ENCODE data around the gene SUV39H2. TPM values are rescaled to one million over a fixed set of nuclear protein-coding genes. Genes with fewer than 3 reads are reported as not detected.
"Not testable (repeated sequence)": the region's sequence is repeated elsewhere in the genome, so short reads cannot be mapped to it uniquely, and the experiment has no call there.

SUV39H2 gene
- 30.1 TPM for polyA plus RNA-seq (ENCODE audit: insufficient read length)
- long read RNA-seq, donor 1, partial matches to known transcripts = 0 of 4 reads
- long read RNA-seq, donor 1, other reads (novel, unspliced or antisense) = 0 of 4 reads
- long read RNA-seq, donor 2, partial matches to known transcripts = 0 of 3 reads
- long read RNA-seq, donor 2, other reads (novel, unspliced or antisense) = 0 of 3 reads
- long read RNA-seq, donor 3, partial matches to known transcripts = 9 of 11 reads
- long read RNA-seq, donor 3, other reads (novel, unspliced or antisense) = 0 of 11 reads
- long read RNA-seq, donor 4, partial matches to known transcripts = 0 of 1 reads
- long read RNA-seq, donor 4, other reads (novel, unspliced or antisense) = 0 of 1 reads
- long read RNA-seq, donor 5, partial matches to known transcripts = 6 of 13 reads
- long read RNA-seq, donor 5, other reads (novel, unspliced or antisense) = 0 of 13 reads
- long read RNA-seq, donor 6, partial matches to known transcripts = 0 of 6 reads
- long read RNA-seq, donor 6, other reads (novel, unspliced or antisense) = 0 of 6 reads
- long read RNA-seq, donor 7, partial matches to known transcripts = 9 of 13 reads
- long read RNA-seq, donor 7, other reads (novel, unspliced or antisense) = 0 of 13 reads
- long read RNA-seq, donor 8, partial matches to known transcripts = 0 of 2 reads
- long read RNA-seq, donor 8, other reads (novel, unspliced or antisense) = 0 of 2 reads

DNA sequence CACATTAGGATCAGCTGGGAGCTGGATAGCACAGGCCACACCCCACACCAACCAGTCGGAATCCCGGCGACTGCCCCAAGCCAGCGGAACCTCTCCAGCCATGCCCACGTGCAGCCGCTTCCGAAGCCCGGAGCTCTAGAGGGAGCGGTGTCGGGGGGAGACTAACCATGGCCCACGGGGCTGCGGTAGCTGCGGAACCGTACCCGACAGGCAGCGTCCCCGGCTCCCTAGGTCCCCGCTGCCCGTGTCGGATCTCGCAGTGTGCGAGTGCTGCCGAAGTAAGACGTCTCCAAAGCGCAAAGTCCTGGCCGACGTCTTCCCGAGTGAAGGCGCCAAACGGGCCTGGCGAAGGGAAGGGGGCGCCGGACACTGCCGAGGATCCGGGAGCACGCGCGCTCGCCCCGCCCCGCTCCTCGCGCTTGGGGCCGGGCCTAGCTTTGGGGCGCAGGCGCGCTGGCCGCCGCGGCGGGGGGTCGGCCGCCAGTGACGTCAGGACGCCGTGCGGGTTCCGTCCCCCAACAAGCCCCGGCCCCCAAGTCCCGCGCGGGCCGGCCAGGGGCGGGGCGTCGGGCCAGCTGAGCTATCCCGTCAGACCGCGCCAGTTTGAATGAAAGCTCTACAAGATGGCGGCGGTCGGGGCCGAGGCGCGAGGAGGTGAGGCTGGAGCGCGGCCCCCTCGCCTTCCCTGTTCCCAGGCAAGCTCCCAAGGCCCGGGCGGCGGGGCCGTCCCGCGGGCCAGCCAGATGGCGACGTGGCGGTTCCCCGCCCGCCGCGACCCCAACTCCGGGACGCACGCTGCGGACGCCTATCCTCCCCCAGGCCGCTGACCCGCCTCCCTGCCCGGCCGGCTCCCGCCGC lies at the start of gene SUV39H2:
SUV39H2 (plus strand) TSS at position 601 of the 858 bp plus-strand sequence; CDS start at position 624, 23 bp downstream.
- peak; percentile 95 for DNase-seq

- no peak for DNase-seq
Observed at GRCh38 chr10:14833106-14833505, 45.6 kb upstream of the SUV39H2 start.

- no peak for DNase-seq
Observed at GRCh38 chr10:14836208-14836607, 42.5 kb upstream of the SUV39H2 start.

GRCh38 chr10:14837003-14837756 lies 41.5 kb upstream of the SUV39H2 start:
- DNase-seq = no peak

- peak; percentile 99 for DNase-seq
Observed at GRCh38 chr10:14837757-14838581, 40.7 kb upstream of the SUV39H2 start, which contains the start of the genes CDNF, HSPA14 and MSANTD7. TSS of gene CDNF (minus strand) at chr10:14838037. CDS start at chr10:14837946, 91 bp downstream. TSS of gene HSPA14 (plus strand) at chr10:14838306. CDS start at chr10:14838403, 97 bp downstream. TSS of gene MSANTD7 (plus strand) at chr10:14838306. CDS start at chr10:14842285, 3,979 bp downstream.

- DNase-seq = peak; percentile 47
Observed at GRCh38 chr10:14838582-14839304, 39.9 kb upstream of the SUV39H2 start.

- DNase-seq = no peak
Observed at GRCh38 chr10:14839305-14839695, 39.4 kb upstream of the SUV39H2 start.

- DNase-seq = no peak
Observed at GRCh38 chr10:14840178-14840577, 38.5 kb upstream of the SUV39H2 start.

- DNase-seq = no peak
Observed at GRCh38 chr10:14843327-14843988, 35.2 kb upstream of the SUV39H2 start.

DNA sequence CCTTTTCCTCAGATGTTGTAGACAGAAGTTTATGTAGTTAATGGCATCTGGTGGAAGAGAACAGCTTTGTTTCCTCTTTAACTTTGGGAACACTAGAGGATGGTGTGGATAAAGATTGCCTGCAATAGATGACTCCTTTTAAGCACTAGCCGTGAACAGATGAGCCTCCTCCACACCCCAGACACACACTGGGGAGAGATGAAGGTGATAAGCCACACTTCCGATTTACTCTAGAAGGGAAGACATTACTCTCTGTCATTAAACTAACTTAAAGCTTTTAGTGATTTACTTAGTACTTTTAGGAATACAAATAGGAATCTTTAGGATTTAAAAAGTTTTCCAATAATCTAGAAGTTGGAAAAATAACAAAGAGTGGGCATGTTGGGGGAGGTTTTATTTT lies 33.7 kb upstream of the SUV39H2 start:
- no peak for DNase-seq

GRCh38 chr10:14852236-14852635 lies 26.4 kb upstream of the SUV39H2 start:
- DNase-seq = no peak

DNA sequence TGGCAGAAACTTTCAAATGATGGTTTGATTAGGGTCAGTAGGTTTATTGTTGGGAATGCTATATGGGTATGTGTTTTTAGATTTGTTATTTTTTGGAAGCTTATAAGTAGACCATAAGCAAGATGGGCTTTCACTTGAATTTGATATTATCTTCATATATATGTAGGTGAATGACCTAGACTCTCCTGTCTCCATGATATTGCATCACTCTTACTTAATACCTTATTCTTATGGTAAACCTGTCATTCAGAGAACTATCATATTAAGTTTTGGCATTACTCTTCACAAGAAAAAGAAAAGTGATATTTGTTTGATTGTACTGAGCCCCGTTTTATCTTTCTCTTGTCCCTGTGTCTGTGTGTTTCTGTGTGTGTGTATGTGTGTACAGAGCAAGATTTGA lies 23.2 kb upstream of the SUV39H2 start:
- no peak for DNase-seq

GRCh38 chr10:14858338-14858960 lies 20.2 kb upstream of the SUV39H2 start:
- DNase-seq = no peak

- no peak for DNase-seq
Observed at GRCh38 chr10:14859043-14859442, 19.6 kb upstream of the SUV39H2 start.

- DNase-seq = no peak
Observed at GRCh38 chr10:14859775-14860174, 18.9 kb upstream of the SUV39H2 start.

- DNase-seq = no peak
Observed at GRCh38 chr10:14860791-14861190, 17.9 kb upstream of the SUV39H2 start.

- DNase-seq = not testable (repeated sequence)
Observed at GRCh38 chr10:14864466-14864865, 14.2 kb upstream of the SUV39H2 start.

DNA sequence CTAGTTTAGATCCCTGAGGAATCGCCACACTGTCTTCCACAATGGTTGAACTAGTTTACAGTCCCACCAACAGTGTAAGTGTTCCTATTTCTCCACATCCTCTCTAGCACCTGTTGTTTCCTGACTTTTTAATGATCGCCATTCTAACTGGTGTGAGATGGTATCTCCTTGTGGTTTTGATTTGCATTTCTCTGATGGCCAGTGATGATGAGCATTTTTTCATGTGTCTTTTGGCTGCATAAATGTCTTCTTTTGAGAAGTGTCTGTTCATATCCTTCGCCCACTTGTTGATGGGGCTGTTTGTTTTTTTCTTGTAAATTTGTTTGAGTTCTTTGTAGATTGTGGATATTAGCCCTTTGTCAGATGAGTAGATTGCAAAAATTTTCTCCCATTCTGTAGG lies 13.8 kb upstream of the SUV39H2 start:
- DNase-seq = not testable (repeated sequence)
